H1 (cell line): Measurements from ENCODE around the gene CASP12.

ENCODE experiments used
- CHD7 ChIP-seq: fragments of 300-600 bp; sonication (generic); IDR thresholded peaks from 2 replicates; pipeline ENCODE4 v1.7.1; 2012; ENCODE audit warnings: low read length, moderate library complexity, mild to moderate bottlenecking, inconsistent platforms; ENCODE audit not compliant: insufficient replicate concordance
- EZH2 ChIP-seq: fragments of 200-600 bp; sonication (generic); IDR thresholded peaks from 2 replicates; pipeline ENCODE4 v1.7.1; 2012; ENCODE audit warnings: low read depth, mild to moderate bottlenecking, moderate library complexity, low read length, inconsistent platforms; ENCODE audit not compliant: severe bottlenecking
- MAX ChIP-seq: IDR thresholded peaks from 2 replicates; pipeline ENCODE4 v1.6.1; 2012; ENCODE audit warnings: inconsistent platforms
- POLR2A ChIP-seq, 2 experiments: IDR thresholded peaks; 1 replicate in 1 of 2; 2 replicates in 1 of 2; pipeline ENCODE4 v1.6.1; 2011; ENCODE audit warnings: low read depth in 2 of 2, low read length in 2 of 2, mild to moderate bottlenecking in 2 of 2; ENCODE audit errors: control extremely low read depth in 1 of 2
- POLR2AphosphoS5 ChIP-seq: IDR thresholded peaks from 2 replicates; pipeline ENCODE4 v1.6.1; 2011; ENCODE audit warnings: low read depth, low read length
- TAF1 ChIP-seq: IDR thresholded peaks from 2 replicates; pipeline ENCODE4 v1.6.1; 2011; ENCODE audit warnings: mild to moderate bottlenecking, low read depth, low read length

DNA sequence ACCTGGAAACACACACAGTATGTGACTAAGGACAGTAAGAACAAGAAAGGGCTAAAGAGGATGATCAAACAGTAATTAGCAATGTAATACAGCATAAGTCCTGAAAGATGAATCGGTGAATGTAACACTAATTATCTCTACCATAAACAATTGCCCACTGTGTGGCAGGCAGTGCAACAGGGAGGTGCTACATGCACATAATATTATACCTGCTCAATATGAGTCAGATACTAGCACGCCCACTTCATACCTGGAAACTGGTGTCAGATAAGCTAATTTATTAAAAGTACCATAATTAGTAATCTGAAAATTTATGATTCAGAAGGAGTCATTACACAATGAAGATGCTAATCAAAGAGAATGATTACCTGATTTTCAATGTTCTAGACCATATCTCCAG lies 14.9 kb downstream of the CASP12 start:
- no peak for TF ChIP-seq POLR2A (IDR thresholded peaks at IDR 0.05; ENCODE audit: control extremely low read depth in 1 of 2, low read depth in 2 of 2, low read length in 2 of 2)
- no peak for TF ChIP-seq MAX
- TF ChIP-seq EZH2, result no peak
- no peak for TF ChIP-seq POLR2AphosphoS5
- no peak for TF ChIP-seq CHD7
- TF ChIP-seq TAF1, result no peak
